Right atrium auricular region (tissue), 2 donors: Measurements from ENCODE around the gene SELENOK. TPM values are rescaled to one million over a fixed set of nuclear protein-coding genes. Genes with fewer than 3 reads are reported as not detected.

Experiments
- DNase-seq: peaks from one replicate; pipeline ENCODE4 v3.0.0-alpha.2; 2019; ENCODE audit warnings: low spot score
- H3K27ac ChIP-seq, 2 donors: fragments of 200-600 bp; sonication (generic); 1 replicate in 1 of 2; 2 replicates in 1 of 2; pipeline ENCODE4 v1.5.1; 2016 to 2019
- H3K27me3 ChIP-seq, 2 donors: fragments of 200-600 bp; sonication (generic); one replicate each; pipeline versions ENCODE4 v1.5.1 to v1.6.0; 2017 to 2019
- H3K36me3 ChIP-seq: fragments of 200-600 bp; sonication (generic); one replicate; pipeline ENCODE4 v1.5.1; 2016
- H3K4me1 ChIP-seq, 2 donors: fragments of 200-600 bp; sonication (generic); one replicate each; pipeline versions ENCODE4 v1.5.1 to v1.6.0; 2017 to 2019
- H3K4me3 ChIP-seq, 2 donors: fragments of 200-600 bp; sonication (generic); 1 replicate in 1 of 2; 2 replicates in 1 of 2; pipeline ENCODE4 v1.5.1; 2017 to 2019; ENCODE audit warnings: mild to moderate bottlenecking in 1 of 2, moderate library complexity in 1 of 2
- H3K9me3 ChIP-seq, 2 donors: fragments of 200-600 bp; sonication (generic); one replicate each; pipeline ENCODE4 v1.5.1; 2019
- CTCF ChIP-seq, 2 donors: fragments of 200-600 bp; sonication (generic); IDR thresholded peaks; one replicate each; pipeline ENCODE4 v1.5.1; 2019; ENCODE audit warnings: antibody characterized with exemption in 2 of 2
- total RNA-seq, 2 donors: library from RNA; depleted of rRNA; stranded (reverse); fragments of >200 nt; gene quantifications; one replicate each; pipeline ENCODE4 v1.1.0, GENCODE V29; 2016

SELENOK gene
- total RNA-seq, 2 donors from 2014 or later = 67.9 to 77.0 TPM

- Histone ChIP-seq H3K36me3 (no peaks in the 10 kb centered on the region), H3K27me3 (no peaks in the 10 kb centered on the region), H3K27ac (no peak overlapping the region), H3K4me1 (peaks cover 0 to 29% of the 10 kb centered on the region in 2 donors), H3K4me3 (peak overlapping the region; percentile 55 to 73), H3K9me3 (no peaks in the 10 kb centered on the region)
- TF ChIP-seq CTCF (IDR thresholded peaks at IDR 0.05) = no peak
- DNase-seq = no peak
Observed at GRCh38 chr3:53846851-53847155, 44.9 kb downstream of the SELENOK start.

GRCh38 chr3:53846134-53846850 lies 45.4 kb downstream of the SELENOK start, which contains the start of the genes CHDH and IL17RB:
TSS of gene CHDH (minus strand) at chr3:53846419. CDS start at chr3:53824008, 22,411 bp downstream.
TSS of gene IL17RB (plus strand) at chr3:53846568. CDS start at chr3:53846589, 21 bp downstream.
- Histone ChIP-seq H3K27ac (peak within 1 kb of the TSS; percentile 77 to 79), H3K4me3 (peak within 1 kb of the TSS; percentile 55 to 73), H3K4me1 (peaks cover 0 to 29% of the 10 kb centered on the region in 2 donors), H3K36me3 (no peaks in the 10 kb centered on the region), H3K27me3 (no peaks in the 10 kb centered on the region), H3K9me3 (no peaks in the 10 kb centered on the region)
- no peak for TF ChIP-seq CTCF (IDR thresholded peaks at IDR 0.05)
- DNase-seq = no peak

- DNase-seq = no peak
- H3K36me3 ChIP-seq = no peaks in the 10 kb centered on the region
- no peaks in the 10 kb centered on the region for H3K27me3 ChIP-seq
- H3K27ac ChIP-seq = peak overlapping the region; percentile 77 to 79
- TF ChIP-seq CTCF (IDR thresholded peaks at IDR 0.05) = peak in 1 of 2 donors; percentile 3
- peak overlapping the region; percentile 55 to 73 for H3K4me3 ChIP-seq
- H3K4me1 ChIP-seq = peaks cover 0 to 29% of the 10 kb centered on the region in 2 donors
- H3K9me3 ChIP-seq = no peaks in the 10 kb centered on the region
Observed at GRCh38 chr3:53845881-53846133, 45.9 kb downstream of the SELENOK start.

GRCh38 chr3:53845103-53845880 lies 46.4 kb downstream of the SELENOK start:
- peak in 1 of 2 donors; percentile 49 for TF ChIP-seq CTCF (IDR thresholded peaks at IDR 0.05)
- H3K27ac ChIP-seq = peak overlapping the region; percentile 77 to 79

GRCh38 chr3:53844262-53845102 lies 47.2 kb downstream of the SELENOK start:
- H3K4me1 ChIP-seq = peaks cover 0 to 29% of the 10 kb centered on the region in 2 donors
- no peak for TF ChIP-seq CTCF (IDR thresholded peaks at IDR 0.05)
- H3K9me3 ChIP-seq = no peaks in the 10 kb centered on the region
- H3K27ac ChIP-seq = no peak overlapping the region
- H3K36me3 ChIP-seq = no peaks in the 10 kb centered on the region
- H3K4me3 ChIP-seq = no peak overlapping the region
- no peaks in the 10 kb centered on the region for H3K27me3 ChIP-seq
- no peak for DNase-seq

More at GRCh38 chr3:53845103-53845880, 46.4 kb downstream of the SELENOK start:
- H3K4me3 ChIP-seq = peak overlapping the region; percentile 55 to 73
- DNase-seq = peak; percentile 71
- H3K36me3 ChIP-seq = no peaks in the 10 kb centered on the region
- H3K27me3 ChIP-seq = no peaks in the 10 kb centered on the region
- no peaks in the 10 kb centered on the region for H3K9me3 ChIP-seq
- H3K4me1 ChIP-seq = peaks cover 0 to 29% of the 10 kb centered on the region in 2 donors
